Posterior cingulate gyrus (tissue), 11 donors: ENCODE results near the gene TM9SF1.

ENCODE experiments used
- DNase-seq, 10 donors: peaks; one replicate each; pipeline versions ENCODE4 v3.0.0 to v3.0.0-alpha.2; 2020 to 2021; ENCODE audit warnings: mixed read lengths in 3 of 10
- intact Hi-C: fragments of 100-400 bp; cut with DNase I; formaldehyde crosslinking; loops from one replicate; pipeline ENCODE4 v1.15.1; 2023

The TM9SF1 gene

DNA sequence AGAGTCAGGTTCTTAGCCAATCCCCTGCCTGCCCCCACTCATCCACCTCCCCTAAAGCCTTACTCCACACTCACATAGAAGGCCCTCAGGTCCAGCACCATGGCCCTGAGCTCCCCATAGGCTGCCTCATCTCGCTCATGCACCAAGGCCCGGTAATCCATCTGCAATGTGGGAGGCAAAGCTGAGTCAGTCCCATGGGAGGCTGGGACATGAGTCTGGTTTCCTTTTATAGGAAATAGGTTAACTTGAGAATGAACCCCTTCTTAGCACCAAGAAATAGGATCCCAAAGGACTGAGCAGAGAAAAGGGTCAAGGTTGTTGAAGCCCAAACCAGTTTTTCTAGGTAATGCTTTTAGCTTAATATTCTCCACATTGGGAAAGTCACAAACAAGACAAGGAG lies 51.7 kb downstream of the TM9SF1 start:
- intact Hi-C loops, result no loop called here

GRCh38 chr14:24141097-24141880 lies 54.0 kb downstream of the TM9SF1 start, which contains the start of gene EMC9:
Gene EMC9 (minus strand): TSS chr14:24141591. CDS start chr14:24141304, 287 bp downstream.
- intact Hi-C loops, result loop anchor here (2.0 kb wide), 1 partner anchor 26 kb away; the partner anchor contains the start of genes DCAF11 and NRL

More for the DNA sequence above, 51.7 kb downstream of the TM9SF1 start:
- DNase-seq, result no peak

DNA sequence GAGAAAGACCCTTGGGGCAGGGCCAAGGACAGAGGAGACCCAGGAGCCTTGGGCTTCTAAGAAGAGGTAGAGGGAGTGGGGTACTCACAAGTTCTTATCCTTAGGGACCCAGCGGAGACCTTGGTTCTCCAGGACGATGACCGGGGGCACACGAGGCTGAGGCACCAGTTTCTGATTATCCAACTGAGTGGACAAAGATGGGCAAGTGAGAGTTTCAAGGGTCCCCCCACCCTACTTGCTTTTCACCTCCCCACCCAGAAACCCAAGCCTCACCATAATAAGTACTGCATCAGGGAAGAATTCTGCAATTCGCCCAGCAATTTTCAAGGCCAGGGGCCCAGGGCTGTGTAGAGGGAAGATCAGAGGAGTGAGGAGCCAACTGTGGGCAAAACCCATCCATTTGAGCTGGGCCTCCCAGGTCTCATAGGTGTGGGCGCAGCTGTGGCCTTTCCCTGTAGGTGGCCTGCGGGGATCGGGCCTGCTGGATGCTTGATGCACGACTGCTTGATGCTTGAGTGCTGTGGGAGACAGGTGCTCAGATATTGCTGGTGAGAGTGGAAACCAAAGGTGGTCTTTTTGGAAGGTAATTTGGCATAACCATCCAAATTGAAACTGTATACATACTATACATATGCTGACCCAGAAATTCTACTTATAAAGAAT lies 55.8 kb downstream of the TM9SF1 start:
- DNase-seq, result peak in 1 of 10 donors; percentile 81
- intact Hi-C loops, result no loop called here

More at GRCh38 chr14:24141097-24141880, 54.0 kb downstream of the TM9SF1 start, which contains the start of gene EMC9:
- DNase-seq, result peak; percentile 99 to 100 (median 100)
